SH-SY5Y (cell line): ENCODE results near the gene FHL3.

Experiments used
- GATA2 ChIP-seq: IDR thresholded peaks from 2 replicates; pipeline ENCODE4 v1.6.1; 2011; ENCODE audit warnings: mild to moderate bottlenecking, low read depth, low read length
- GATA3 ChIP-seq: IDR thresholded peaks from 2 replicates; pipeline ENCODE4 v1.6.1; 2011; ENCODE audit warnings: low read depth, mild to moderate bottlenecking, low read length, moderate library complexity

The FHL3 gene

GRCh38 chr1:38027201-38028104 lies 22.1 kb upstream of the FHL3 start:
- TF ChIP-seq GATA2 = no peak
- TF ChIP-seq GATA3 = no peak

DNA sequence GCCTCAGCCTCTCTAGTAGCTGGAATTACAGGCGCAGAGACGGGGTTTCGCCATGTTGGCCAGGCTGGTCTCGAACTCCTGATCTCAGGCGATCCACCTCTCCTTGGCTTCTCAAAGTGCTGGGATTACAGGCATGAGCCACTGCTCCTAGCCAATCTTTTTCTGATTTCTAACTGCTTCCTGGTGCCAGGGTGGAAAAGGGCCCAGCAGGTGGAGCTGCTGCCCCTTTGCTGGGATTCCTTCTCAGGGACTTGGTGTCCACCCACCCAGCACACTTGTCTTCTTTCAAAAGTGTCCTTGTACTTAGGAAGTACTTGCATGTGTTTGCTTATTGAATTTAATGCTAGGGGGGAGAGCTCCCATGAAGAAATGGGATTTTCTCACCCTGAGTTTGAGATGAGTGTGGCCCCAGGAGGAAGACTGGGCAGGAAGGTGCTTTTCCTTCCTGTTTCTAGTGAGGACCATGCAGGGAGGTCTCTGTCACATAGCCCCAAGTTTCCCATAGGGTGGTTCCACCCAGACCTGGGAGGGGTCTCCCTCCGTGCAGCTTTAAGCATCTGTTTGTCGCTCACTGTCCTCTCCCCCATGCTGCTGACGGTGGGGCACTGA lies 21.4 kb upstream of the FHL3 start:
- TF ChIP-seq GATA2 (no peak), GATA3 (no peak)

DNA sequence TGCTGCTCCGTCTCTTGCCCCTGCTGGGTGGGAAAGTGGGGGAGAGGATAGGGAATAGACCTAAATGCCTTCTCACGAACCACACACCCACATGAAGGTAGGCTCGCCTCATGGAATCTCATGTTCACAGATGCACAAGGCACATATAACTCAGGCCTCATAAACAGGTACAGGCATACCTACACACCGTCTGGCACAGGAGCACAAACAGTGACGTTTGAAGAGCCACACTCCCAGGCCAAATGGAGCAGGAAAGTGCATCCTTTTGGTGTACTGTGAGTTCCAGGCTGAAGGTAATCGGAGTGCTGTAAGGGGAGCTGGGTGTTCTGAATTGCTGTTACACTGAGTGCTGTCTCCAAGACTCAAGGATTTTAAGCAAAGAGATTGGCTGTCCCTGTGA lies 20.4 kb upstream of the FHL3 start:
- TF ChIP-seq GATA2 (no peak), GATA3 (no peak)

DNA sequence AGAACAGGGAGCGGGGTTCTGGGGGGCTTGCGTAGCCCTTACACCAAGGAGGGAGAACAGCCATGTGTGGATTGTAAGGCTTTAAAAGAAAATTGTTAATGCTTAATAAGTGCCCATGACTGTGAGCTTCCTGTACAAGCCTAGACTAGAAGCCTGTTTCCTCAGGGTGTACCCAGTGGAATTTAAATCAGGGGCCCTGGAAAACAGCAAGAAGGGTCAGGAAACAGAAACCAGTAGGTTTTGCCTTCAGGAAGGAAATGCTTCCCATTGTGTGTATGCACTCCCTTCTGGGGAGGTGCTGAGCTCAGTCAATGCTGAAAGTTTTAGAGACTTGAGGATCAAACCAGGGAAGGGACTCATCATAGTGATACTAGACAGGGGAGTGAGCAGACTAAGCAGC lies 19.9 kb upstream of the FHL3 start:
- TF ChIP-seq GATA2 = no peak
- no peak for TF ChIP-seq GATA3

GRCh38 chr1:38022810-38023209 lies 17.5 kb upstream of the FHL3 start:
- TF ChIP-seq GATA2 = no peak
- no peak for TF ChIP-seq GATA3

DNA sequence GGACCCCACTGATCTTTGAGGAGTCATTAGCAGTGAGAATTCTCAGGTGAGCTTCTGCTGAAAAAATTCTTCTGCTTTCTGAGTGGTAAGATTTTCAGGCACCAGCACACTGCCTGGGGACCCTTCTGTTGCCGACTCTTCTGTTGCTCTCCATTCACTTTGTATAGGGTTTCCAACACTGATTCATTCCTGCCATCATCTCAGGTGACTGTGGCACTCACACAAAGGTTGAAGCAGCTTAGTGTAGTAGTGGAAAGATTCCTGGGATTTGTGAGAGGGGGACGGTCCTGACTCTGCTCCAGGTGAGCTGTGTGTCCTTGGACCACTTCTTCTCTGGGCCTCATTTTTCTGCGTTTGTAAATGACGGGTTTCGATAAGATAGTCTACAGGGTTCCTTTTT lies 16.7 kb upstream of the FHL3 start:
- no peak for TF ChIP-seq GATA2
- TF ChIP-seq GATA3 = no peak

DNA sequence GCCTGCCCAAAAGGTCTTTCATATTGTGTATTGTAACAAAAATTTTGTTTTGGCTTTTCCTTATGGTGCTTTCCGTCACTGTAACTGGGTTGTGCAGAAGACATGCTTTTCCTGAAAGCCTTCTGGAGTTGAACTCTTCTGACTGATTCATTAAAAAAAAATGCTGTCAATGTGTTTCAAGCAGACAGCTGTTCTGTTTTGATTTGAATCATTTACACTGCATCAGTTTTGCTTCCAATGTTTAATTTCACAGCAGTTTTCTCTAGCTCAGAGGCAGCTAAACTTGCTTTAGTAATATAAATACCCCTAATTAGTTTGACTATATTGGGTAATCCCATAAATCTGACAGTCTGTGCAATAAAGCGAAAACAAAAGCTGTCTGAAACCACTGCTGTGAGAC lies 15.1 kb upstream of the FHL3 start:
- TF ChIP-seq GATA2 = no peak
- no peak for TF ChIP-seq GATA3

DNA sequence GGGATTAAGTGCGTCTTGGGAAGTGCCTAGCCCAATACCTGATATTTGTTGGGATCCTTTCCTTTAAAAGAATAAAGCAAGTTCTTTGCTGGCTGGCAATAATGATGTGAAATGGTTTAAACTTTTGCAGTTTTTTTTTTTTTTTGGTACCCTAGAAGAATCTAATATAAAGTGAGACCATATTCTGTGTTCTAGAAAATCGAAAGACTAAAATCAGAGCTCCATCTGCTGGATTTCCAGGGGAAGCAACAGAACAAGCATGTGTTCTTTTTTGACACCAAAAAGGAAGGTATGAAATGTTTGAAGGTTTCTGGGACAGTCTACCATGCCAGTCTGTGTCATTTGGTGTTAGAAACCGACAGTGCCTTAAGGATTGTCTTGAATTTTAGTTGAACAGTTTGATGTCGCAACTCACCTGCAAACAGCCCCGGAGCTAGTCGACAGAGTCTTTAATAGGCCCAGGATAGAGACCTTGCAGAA lies 13.6 kb upstream of the FHL3 start:
- TF ChIP-seq GATA2 (no peak), GATA3 (no peak)

DNA sequence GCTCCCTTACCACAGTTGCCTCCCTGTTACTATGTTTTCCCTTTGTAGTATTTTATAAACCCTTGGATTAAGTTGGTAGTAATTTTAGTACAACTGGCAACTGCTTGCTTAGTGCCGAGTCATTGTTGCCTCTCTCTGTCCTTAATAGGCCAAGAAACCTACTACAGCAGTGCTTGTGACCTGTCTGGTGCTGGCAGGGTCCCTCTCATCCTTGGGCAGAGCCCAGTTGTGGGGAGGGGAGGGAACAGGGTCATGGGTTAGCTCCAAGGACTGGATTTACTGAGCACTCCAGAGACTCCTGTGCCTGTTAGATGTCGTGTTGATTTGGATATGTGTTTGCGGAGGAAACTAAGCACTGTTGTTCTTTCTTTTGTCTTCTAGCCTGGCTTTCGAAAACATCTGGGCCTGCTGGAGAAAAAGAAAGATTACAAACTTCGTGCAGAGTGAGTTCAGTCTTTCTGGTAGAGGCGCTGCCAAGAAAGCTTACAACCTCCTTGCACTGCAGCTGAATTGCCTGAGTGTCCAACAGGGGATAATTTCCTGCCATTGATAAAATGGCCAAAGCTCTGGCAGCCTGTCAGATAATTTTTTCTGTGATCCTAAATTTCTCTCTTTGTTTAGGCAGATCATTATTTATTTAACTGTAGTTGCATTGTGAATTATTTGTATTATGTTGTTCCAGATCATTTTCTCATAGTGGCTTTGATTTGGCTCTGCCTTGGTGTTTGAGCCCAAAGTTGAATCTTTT lies 10.8 kb upstream of the FHL3 start:
- TF ChIP-seq GATA2 (no peak), GATA3 (no peak)

GRCh38 chr1:38014724-38015424 lies 9.6 kb upstream of the FHL3 start:
- TF ChIP-seq GATA3 (no peak), GATA2 (no peak)

DNA sequence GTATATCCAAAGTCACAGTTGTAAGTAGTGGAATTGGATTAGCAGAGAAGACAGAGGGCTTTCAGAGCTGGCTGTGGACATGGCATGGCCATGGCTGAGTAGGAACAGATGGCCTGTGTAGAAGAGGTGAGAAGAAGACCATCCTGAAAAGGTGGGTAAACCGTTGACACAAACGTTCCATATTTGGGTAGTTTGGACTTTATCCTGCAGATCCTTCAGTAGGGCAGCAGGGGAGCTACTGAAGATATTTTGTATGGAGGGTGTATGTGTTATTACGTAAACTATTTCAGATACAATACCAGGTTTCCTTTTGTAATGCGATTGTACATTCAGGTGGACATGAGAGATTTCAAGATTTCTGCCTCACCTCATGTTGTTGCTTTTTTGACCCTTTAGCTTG lies 8.9 kb upstream of the FHL3 start:
- TF ChIP-seq GATA3 = no peak
- no peak for TF ChIP-seq GATA2

GRCh38 chr1:38013227-38013622 lies 7.9 kb upstream of the FHL3 start:
- TF ChIP-seq GATA3 = no peak

GRCh38 chr1:38012363-38013226 lies 7.3 kb upstream of the FHL3 start, which contains the start of gene UTP11:
TSS of gene UTP11 (plus strand) at chr1:38012734. CDS start at chr1:38012803, 69 bp downstream.
- TF ChIP-seq GATA3 (no peak), GATA2 (no peak)

- TF ChIP-seq GATA3 (no peak), GATA2 (no peak)
Observed at GRCh38 chr1:38009841-38010180, 4.5 kb upstream of the FHL3 start.
